KOPT-K1 (cell line): ENCODE results near the gene FCHO2.

Experiments
- H3K27ac ChIP-seq: fragments of 200-600 bp; sonication (generic); 2 replicates; pipeline ENCODE4 v1.5.1; 2016; ENCODE audit warnings: antibody characterized with exemption, mild to moderate bottlenecking, low read depth, low read length; ENCODE audit not compliant: poor library complexity, severe bottlenecking
- H3K36me3 ChIP-seq: fragments of 200-600 bp; sonication (generic); 2 replicates; pipeline ENCODE4 v1.5.1; 2017; ENCODE audit warnings: antibody characterized with exemption, mild to moderate bottlenecking, low read length, moderate library complexity; ENCODE audit not compliant: insufficient read depth
- H3K9me3 ChIP-seq: fragments of 200-600 bp; sonication (generic); 2 replicates; pipeline ENCODE4 v1.5.1; 2017; ENCODE audit warnings: antibody characterized with exemption, low read length, mild to moderate bottlenecking; ENCODE audit not compliant: insufficient read depth, poor library complexity, severe bottlenecking

FCHO2 gene

DNA sequence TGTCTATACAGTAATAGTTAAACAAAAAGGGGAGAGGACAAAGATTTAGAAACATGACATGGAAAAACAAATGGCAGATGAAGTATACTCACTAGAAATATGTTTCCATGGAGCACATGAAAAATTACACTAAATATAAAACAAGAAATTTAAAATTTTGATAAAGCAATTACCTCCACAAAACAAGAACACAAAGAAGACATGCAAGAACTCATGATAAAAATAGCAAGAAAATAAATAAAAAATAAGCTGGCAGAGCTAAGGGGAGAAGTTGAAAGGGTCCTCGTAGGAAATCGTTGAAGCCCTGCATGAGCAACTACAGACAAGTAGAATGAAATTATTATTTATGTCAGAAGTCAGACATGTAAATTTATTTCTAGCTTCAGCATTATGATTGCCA lies 141.9 kb downstream of the FCHO2 start:
- H3K9me3 ChIP-seq: peaks cover 7% of the 10 kb centered on the region
- H3K27ac ChIP-seq: no peak overlapping the region
- no peaks in the 10 kb centered on the region for H3K36me3 ChIP-seq

GRCh38 chr5:73100109-73100508 lies 144.3 kb downstream of the FCHO2 start:
- H3K27ac ChIP-seq: no peak overlapping the region
- peaks cover 7% of the 10 kb centered on the region for H3K9me3 ChIP-seq
- H3K36me3 ChIP-seq: no peaks in the 10 kb centered on the region

- Histone ChIP-seq H3K36me3 (no peaks in the 10 kb centered on the region), H3K27ac (no peak overlapping the region), H3K9me3 (no peaks in the 10 kb centered on the region)
Measured at GRCh38 chr5:73103870-73104299, 148.0 kb downstream of the FCHO2 start.

DNA sequence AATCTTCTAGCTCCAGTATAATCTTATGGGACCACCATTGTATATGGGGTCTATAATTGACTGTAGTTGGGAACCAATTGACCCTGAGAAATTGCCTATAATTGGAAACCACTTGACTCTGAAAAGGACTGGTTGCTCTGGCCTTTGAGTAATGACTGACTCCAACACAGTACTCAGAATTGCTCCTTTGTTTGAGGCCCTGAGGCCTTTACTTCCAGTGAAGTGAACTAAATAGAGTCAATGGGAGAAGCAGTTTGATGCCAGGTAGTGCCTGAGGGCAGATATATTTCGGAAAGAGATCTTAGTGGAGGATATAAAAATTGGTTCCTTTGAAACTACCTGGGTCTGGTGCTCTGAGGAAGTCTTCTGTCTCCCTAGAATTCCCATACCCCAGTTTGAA lies 148.5 kb downstream of the FCHO2 start:
- H3K27ac ChIP-seq: no peak overlapping the region
- no peaks in the 10 kb centered on the region for H3K36me3 ChIP-seq
- H3K9me3 ChIP-seq: no peaks in the 10 kb centered on the region

DNA sequence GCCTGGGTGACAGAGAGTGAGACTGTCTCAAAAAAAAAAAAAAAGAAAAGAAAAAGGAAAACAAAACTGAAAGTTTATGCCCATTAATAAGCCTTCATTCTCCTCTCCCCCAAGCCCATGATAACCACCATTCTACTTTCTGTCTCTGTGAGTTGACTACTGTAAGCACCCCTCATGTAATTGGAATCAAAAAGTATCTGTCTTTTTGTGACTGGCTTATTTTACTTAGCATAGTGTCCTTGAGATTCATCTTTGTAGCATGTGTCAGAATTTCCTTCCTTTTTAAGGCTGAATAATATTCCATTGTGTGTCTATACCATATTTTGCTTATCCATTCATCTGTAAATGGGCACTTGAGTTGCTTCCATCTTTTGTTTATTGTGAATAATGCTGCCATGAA lies 150.5 kb downstream of the FCHO2 start:
- Histone ChIP-seq H3K36me3 (no peaks in the 10 kb centered on the region), H3K27ac (no peak overlapping the region), H3K9me3 (no peaks in the 10 kb centered on the region)

DNA sequence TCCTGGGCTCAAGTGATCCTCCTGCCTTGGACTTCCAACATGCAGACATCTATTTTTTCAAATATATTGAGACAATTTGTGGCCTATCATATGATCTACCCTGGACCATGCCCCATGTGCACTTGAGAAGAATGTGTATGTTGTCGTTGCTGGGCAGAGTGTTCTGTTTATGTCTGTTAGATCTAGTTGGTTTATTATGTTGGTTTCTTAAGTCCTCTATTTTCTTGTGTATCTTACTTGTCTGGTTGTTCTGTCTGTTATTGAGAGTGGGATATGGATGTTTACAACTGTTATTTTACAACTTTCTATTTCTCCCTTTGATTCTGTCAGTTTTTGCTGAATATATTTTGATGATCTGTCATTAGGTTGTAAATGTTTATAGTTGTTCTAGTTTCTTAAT lies 154.3 kb downstream of the FCHO2 start:
- Histone ChIP-seq H3K27ac (no peak overlapping the region), H3K36me3 (no peaks in the 10 kb centered on the region), H3K9me3 (no peaks in the 10 kb centered on the region)

- no peak overlapping the region for H3K27ac ChIP-seq
Measured at GRCh38 chr5:73111536-73111935, 155.7 kb downstream of the FCHO2 start.

GRCh38 chr5:73112359-73112758 lies 156.5 kb downstream of the FCHO2 start:
- Histone ChIP-seq H3K27ac (no peak overlapping the region), H3K36me3 (no peaks in the 10 kb centered on the region), H3K9me3 (no peaks in the 10 kb centered on the region)

More at GRCh38 chr5:73111536-73111935, 155.7 kb downstream of the FCHO2 start:
- H3K9me3 ChIP-seq: no peaks in the 10 kb centered on the region
- H3K36me3 ChIP-seq: no peaks in the 10 kb centered on the region

DNA sequence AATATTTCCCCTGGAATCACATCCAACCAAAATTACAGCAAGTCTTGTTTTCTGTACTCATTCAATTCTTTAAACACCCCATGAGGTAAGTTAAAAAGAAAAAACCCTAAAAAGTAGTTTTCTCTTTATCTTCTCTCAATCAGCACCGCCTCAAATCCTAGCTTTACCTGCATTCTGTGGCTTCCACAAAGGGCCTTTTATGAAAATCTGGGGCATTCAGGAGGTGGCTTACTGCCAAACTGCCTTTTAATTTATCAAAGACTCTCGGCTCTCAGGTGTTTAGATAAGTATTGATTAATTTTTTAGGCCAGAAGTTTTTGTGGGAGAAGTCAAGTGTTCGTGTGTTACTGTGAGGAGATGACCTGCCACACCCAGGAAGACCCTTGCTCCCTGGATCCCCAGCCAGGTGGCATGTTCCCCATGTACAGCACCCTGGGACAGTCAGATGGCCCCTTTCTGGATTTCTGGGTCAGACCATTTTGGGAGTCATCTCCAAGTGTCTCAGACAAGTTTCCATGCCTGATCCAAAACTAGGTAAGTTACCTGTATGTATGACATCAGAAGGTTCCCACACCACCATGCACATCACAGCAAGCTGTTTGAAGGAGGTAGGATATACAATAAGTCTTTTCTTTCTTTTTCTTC lies 158.3 kb downstream of the FCHO2 start:
- Histone ChIP-seq H3K9me3 (no peaks in the 10 kb centered on the region), H3K27ac (no peak overlapping the region), H3K36me3 (no peaks in the 10 kb centered on the region)

GRCh38 chr5:73115399-73116051 lies 159.7 kb downstream of the FCHO2 start:
- Histone ChIP-seq H3K36me3 (no peaks in the 10 kb centered on the region), H3K27ac (no peak overlapping the region), H3K9me3 (no peaks in the 10 kb centered on the region)

- no peaks in the 10 kb centered on the region for H3K9me3 ChIP-seq
- H3K27ac ChIP-seq: no peak overlapping the region
- no peaks in the 10 kb centered on the region for H3K36me3 ChIP-seq
Measured at GRCh38 chr5:73116506-73116905, 160.7 kb downstream of the FCHO2 start.

DNA sequence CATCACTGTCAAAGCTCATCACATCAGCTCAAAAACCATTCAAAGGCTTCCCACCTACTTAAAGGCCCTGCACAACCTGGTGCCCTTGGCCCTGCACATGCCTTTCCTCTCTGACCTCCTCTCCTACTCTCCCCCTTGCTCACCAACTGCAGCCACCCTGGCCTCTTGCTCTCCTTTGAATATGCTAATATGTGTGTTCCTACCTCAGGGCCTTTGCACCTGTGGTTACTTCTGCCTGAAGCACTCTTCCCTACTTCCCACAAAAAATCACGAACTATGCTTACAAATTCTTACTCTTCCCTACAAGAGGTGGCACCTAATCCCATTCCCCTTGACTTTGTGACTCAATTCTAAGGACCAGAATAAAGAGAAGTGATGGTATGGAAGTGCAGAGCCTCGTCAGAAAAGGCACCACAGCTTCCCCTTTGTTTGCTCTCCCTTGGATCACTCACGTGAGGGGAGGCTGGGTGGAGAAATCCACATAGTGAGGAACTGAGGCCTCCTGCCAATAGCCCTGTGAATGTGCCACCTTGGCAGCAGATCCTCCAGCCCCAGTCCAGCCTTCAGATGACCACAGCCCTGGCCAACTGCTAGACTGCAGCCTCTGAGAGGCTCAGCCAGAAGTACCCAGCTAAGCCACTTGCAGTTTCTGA lies 161.4 kb downstream of the FCHO2 start:
- H3K36me3 ChIP-seq: no peaks in the 10 kb centered on the region
- no peaks in the 10 kb centered on the region for H3K9me3 ChIP-seq
- H3K27ac ChIP-seq: no peak overlapping the region

DNA sequence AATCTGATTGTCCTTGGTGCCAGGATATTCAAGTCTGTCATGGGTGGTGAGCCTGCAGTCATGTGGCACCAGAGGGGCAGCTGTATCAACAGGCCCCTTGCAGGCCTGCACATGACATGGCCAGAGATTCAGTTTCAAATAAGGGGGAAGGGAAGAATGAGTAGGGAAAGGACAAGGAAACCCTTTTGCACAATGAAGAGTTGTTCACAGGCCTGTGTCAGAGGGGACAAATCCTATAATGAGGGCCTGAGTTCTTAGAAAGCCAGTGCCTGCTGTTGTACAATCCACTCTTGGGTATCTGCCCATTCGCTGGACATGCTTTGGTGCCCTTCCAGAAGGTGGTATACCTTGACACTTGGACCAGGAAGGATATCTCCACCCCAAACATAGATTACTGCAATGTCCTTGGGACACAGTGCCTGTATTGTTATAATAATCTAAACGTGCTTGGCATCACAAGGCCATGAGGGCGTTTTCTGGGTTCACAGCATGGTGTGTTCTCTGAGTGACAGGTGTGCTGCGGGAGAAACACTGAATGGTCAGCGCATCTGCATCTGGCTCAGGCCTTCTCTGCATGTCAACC lies 162.6 kb downstream of the FCHO2 start:
- no peak overlapping the region for H3K27ac ChIP-seq
- no peaks in the 10 kb centered on the region for H3K9me3 ChIP-seq
- H3K36me3 ChIP-seq: no peaks in the 10 kb centered on the region

- Histone ChIP-seq H3K9me3 (no peaks in the 10 kb centered on the region), H3K27ac (no peak overlapping the region), H3K36me3 (no peaks in the 10 kb centered on the region)
Measured at GRCh38 chr5:73119451-73120157, 163.8 kb downstream of the FCHO2 start.
